NCI-H2107 treated with DMSO at 0.1 percent for 48 hours (cell line): ENCODE results near the gene SLC43A3.
"Not testable (repeated sequence)": the region's sequence is repeated elsewhere in the genome, so short reads cannot be mapped to it uniquely, and the experiment has no call there.

ENCODE experiments used
- DNase-seq: peaks from one replicate; lab custom pipeline; 2025; ENCODE audit not compliant: unreplicated experiment; lab: John Stamatoyannopoulos, UW

The SLC43A3 gene

GRCh38 chr11:57460022-57460757 lies 33.3 kb upstream of the SLC43A3 start, which contains the start of gene RTN4RL2:
Gene RTN4RL2, plus strand, starts transcription at chr11:57460528. Its CDS starts 338 bp downstream, at chr11:57460866.
- DNase-seq: peak; percentile 21

GRCh38 chr11:57459164-57460021 lies 32.5 kb upstream of the SLC43A3 start:
- DNase-seq: no peak

- no peak for DNase-seq
These were observed 31.7 kb upstream of the SLC43A3 start for GRCh38 chr11:57458410-57459163.

- no peak for DNase-seq
These were observed 31.1 kb upstream of the SLC43A3 start for GRCh38 chr11:57458060-57458409.

- DNase-seq: no peak
These were observed 30.7 kb upstream of the SLC43A3 start for GRCh38 chr11:57457643-57458023.

GRCh38 chr11:57456960-57457642 lies 30.2 kb upstream of the SLC43A3 start:
- peak; percentile 28 for DNase-seq

- no peak for DNase-seq
These were observed 26.7 kb upstream of the SLC43A3 start for GRCh38 chr11:57453543-57454177.

- no peak for DNase-seq
These were observed 19.1 kb upstream of the SLC43A3 start for GRCh38 chr11:57446055-57446454.

GRCh38 chr11:57445122-57445394 lies 18.1 kb upstream of the SLC43A3 start:
- not testable (repeated sequence) for DNase-seq

- DNase-seq: no peak
These were observed 17.6 kb upstream of the SLC43A3 start for GRCh38 chr11:57444362-57445121.

- DNase-seq: peak; percentile 37
These were observed 14.0 kb upstream of the SLC43A3 start for GRCh38 chr11:57440744-57441414.

- no peak for DNase-seq
These were observed 12.9 kb upstream of the SLC43A3 start for GRCh38 chr11:57439786-57440185.

GRCh38 chr11:57438345-57439285 lies 11.7 kb upstream of the SLC43A3 start:
- no peak for DNase-seq

- DNase-seq: no peak
These were observed 9.1 kb upstream of the SLC43A3 start for GRCh38 chr11:57436031-57436430.

- DNase-seq: peak; percentile 30
These were observed 8.0 kb upstream of the SLC43A3 start for GRCh38 chr11:57434640-57435546.

- DNase-seq: no peak
These were observed 5.8 kb upstream of the SLC43A3 start for GRCh38 chr11:57432714-57433163.

- no peak for DNase-seq
These were observed 5.2 kb upstream of the SLC43A3 start for GRCh38 chr11:57432149-57432561.
